Fibroblast of the aortic adventitia (primary cell): ENCODE data around the gene TMEM91. TPM values are rescaled to one million over a fixed set of nuclear protein-coding genes. Genes with fewer than 3 reads are reported as not detected.
"Not testable (repeated sequence)": the region's sequence is repeated elsewhere in the genome, so short reads cannot be mapped to it uniquely, and the experiment has no call there.

Experiments used
- DNase-seq: peaks from one replicate; pipeline ENCODE4 v3.0.0-alpha.2; 2010; ENCODE audit warnings: low read depth
- H3K4me3 ChIP-seq: 2 replicates; pipeline ENCODE4 v1.5.1; 2011; ENCODE audit warnings: low read depth, mild to moderate bottlenecking, control low read depth, low read length, moderate library complexity
- total RNA-seq: library from RNA; depleted of rRNA; stranded (reverse); fragments of >200 nt; gene quantifications from 2 replicates; pipeline ENCODE4 v1.2.3, GENCODE V29; 2012; ENCODE audit warnings: low replicate concordance
- TF ChIP-seq, protein P1 (sequence below): IDR thresholded peaks from 2 replicates; pipeline ENCODE4 v1.5.1; 2011; ENCODE audit warnings: mild to moderate bottlenecking, low read length, control low read depth, inconsistent platforms; ENCODE audit not compliant: insufficient read depth

The TMEM91 gene
- total RNA-seq, 1 donor, result 5.6 TPM

DNA sequence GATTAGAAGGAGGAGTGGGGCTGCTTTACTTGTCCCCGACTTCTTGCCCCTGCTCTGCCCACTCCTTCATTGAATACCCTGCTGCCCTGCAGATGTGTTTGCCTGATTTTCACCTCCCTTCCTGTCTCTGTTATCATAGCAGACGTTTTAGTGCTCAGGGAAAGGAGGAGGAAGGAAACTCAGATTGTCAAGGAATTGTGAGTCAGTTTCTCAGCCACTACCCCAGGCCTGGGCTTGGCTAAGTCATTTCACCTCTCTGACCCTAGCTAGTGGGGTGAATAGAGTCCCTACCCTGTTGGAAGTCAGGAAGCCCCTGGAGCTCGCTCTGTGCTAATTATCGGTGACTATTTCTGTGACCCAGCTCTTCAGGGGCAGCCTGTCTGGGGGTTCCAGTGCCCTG is 25.1 kb downstream of the TMEM91 start:
- no peak for DNase-seq
- TF ChIP-seq, protein P1, sequence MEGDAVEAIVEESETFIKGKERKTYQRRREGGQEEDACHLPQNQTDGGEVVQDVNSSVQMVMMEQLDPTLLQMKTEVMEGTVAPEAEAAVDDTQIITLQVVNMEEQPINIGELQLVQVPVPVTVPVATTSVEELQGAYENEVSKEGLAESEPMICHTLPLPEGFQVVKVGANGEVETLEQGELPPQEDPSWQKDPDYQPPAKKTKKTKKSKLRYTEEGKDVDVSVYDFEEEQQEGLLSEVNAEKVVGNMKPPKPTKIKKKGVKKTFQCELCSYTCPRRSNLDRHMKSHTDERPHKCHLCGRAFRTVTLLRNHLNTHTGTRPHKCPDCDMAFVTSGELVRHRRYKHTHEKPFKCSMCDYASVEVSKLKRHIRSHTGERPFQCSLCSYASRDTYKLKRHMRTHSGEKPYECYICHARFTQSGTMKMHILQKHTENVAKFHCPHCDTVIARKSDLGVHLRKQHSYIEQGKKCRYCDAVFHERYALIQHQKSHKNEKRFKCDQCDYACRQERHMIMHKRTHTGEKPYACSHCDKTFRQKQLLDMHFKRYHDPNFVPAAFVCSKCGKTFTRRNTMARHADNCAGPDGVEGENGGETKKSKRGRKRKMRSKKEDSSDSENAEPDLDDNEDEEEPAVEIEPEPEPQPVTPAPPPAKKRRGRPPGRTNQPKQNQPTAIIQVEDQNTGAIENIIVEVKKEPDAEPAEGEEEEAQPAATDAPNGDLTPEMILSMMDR, result no peak
- no peak overlapping the region for H3K4me3 ChIP-seq

DNA sequence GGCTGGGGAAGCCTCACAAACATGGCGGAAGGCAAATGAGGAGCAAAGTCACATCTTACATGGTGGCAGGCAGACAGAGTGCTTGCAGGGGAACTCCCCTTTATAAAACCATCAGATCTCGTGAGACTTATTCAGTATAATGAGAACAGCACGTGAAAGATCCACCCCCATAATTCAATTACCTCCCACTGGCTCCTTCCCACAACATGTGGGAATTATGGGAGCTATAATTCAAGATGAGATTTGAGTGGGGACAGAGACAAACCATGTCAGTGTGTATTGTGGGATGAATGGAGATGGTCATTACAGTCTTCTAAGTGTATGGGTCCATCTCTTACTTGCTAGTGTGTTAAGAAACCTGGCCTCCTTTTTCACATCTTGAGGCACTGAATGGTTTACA is 25.7 kb downstream of the TMEM91 start:
- no peak overlapping the region for H3K4me3 ChIP-seq
- DNase-seq, result no peak
- TF ChIP-seq, protein P1, result no peak

DNA sequence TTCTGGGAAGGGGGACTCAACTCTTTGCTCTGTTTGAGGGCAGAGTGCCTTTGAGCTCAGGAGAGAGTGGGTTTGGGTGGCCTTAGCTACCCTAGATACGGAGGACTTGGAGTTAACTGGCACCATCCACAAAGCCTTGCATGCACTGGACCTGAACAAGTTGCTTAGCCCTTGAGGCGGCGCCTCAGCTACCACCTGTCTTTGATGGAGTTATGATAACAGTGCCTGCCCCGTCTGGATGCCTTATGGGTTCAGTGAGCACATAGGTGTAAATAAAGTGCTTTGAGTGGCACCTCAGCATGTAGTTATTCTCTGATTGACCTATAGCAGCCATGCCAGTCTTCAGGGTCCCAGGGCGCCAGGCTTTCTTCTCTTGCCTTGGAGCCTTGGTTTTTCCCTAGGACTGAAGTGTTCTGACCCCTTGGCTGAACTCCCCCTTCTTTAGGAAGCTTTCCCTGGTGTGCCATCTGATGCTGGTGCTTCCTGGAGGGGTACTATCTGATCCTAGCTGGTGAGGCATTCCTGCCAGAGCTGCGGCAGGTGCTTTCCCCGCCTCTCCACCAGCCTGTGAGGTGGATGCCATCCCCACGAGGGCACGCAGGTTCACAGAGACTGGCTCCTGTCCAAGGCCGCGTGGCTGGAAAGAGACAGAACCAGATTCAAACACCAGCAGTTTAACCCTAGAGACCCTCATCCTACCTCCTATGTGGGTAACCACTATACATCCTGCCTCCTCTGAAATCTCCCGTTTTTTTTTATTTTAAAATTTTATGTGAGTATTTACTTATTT is 27.0 kb downstream of the TMEM91 start:
- no peak for DNase-seq
- TF ChIP-seq, protein P1, result no peak
- H3K4me3 ChIP-seq, result no peak overlapping the region

DNA sequence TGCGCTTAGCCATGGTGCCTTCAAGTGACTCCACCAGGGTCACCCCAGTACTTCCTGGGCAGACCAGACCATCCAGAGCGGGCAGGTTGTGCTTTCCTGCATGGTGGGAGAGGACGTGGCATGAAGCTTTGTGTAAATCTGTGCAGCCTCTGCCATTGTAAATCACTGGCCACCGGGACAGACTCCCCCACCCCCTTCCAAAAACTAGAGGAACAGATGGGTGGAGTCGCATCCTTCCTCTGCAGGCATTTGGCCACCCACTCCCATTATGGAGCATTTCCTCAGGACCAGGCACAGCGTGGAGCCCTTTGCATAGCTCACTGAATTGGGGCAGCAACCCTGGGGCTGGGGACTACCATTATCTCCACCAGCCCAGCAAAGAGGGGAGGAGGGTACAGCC is 29.4 kb downstream of the TMEM91 start:
- DNase-seq, result no peak
- TF ChIP-seq, protein P1, result no peak
- no peak overlapping the region for H3K4me3 ChIP-seq

DNA sequence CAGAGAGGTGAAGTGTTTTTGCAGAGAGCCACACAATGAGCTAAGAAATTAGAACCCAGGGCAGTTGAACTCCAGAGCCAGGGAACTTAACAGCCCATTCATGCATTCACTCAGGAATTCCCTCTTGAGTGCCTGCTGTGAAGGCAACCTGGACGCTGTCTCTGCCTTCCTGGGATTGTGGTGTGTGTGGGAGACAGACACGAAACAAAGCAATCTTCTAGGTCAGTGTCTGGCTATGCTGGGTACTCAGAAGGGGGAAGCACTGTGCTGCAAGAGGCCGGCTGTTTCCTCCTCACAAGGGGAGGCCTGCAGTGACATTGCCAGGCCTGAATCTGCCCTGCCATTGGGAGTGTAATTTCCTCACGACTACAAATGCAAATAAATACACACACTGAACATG is 30.9 kb downstream of the TMEM91 start:
- TF ChIP-seq, protein P1, result no peak
- H3K4me3 ChIP-seq, result no peak overlapping the region
- DNase-seq, result no peak

DNA sequence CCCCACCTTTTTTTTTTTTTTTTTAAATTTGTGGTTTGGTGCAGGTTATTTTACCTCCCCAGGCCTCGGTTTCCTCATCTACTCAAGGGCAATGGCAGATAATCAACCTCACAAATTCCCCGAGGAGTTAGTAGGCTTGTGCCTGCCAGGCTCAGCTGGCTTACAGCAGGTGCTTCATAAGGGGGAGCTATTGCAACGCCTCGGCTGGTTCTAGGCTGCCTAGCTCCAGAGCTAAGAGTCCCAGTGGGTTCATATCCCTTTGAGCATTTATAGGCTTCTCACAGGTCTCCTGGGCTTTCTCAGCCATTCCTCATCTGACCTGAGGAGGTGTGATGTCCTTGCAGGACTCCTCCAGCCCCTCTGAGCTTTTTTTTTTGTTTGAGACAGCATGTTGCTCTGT is 31.9 kb downstream of the TMEM91 start:
- H3K4me3 ChIP-seq, result no peak overlapping the region
- TF ChIP-seq, protein P1, result no peak
- DNase-seq, result no peak

DNA sequence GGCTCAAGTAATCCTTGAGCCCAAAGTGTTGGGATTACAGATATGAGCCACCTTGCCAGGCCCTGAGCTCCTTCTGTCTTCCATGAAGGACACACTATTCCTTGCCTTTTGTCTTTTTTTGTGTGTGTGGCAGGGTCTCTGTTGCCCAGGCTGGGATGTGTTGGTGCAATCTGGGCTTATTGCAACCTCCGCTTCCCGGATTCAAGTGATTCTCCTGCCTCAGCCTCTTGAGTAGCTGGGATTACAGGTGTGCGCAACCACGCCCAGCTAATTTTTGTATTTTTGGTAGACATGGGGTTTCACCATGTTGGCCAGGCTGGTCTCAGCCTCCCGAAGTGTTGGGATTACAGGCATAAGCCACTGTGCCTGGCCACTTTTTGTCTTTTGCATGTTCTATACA is 32.5 kb downstream of the TMEM91 start:
- DNase-seq, H3K4me3 ChIP-seq: not testable (repeated sequence)
